Right atrium auricular region (tissue), 2 donors: ENCODE measurements around the gene ABCC4. TPM values are rescaled to one million over a fixed set of nuclear protein-coding genes. Genes with fewer than 3 reads are reported as not detected.

Experiments used
- DNase-seq: peaks from one replicate; pipeline ENCODE4 v3.0.0-alpha.2; 2019; ENCODE audit warnings: low spot score
- H3K27ac ChIP-seq, 2 donors: fragments of 200-600 bp; sonication (generic); 1 replicate in 1 of 2; 2 replicates in 1 of 2; pipeline ENCODE4 v1.5.1; 2016 to 2019
- H3K27me3 ChIP-seq, 2 donors: fragments of 200-600 bp; sonication (generic); one replicate each; pipeline versions ENCODE4 v1.5.1 to v1.6.0; 2017 to 2019
- H3K36me3 ChIP-seq: fragments of 200-600 bp; sonication (generic); one replicate; pipeline ENCODE4 v1.5.1; 2016
- H3K4me1 ChIP-seq, 2 donors: fragments of 200-600 bp; sonication (generic); one replicate each; pipeline versions ENCODE4 v1.5.1 to v1.6.0; 2017 to 2019
- H3K4me3 ChIP-seq, 2 donors: fragments of 200-600 bp; sonication (generic); 1 replicate in 1 of 2; 2 replicates in 1 of 2; pipeline ENCODE4 v1.5.1; 2017 to 2019; ENCODE audit warnings: mild to moderate bottlenecking in 1 of 2, moderate library complexity in 1 of 2
- H3K9me3 ChIP-seq, 2 donors: fragments of 200-600 bp; sonication (generic); one replicate each; pipeline ENCODE4 v1.5.1; 2019
- CTCF ChIP-seq, 2 donors: fragments of 200-600 bp; sonication (generic); IDR thresholded peaks; one replicate each; pipeline ENCODE4 v1.5.1; 2019; ENCODE audit warnings: antibody characterized with exemption in 2 of 2
- total RNA-seq, 2 donors: library from RNA; depleted of rRNA; stranded (reverse); fragments of >200 nt; gene quantifications; one replicate each; pipeline ENCODE4 v1.1.0, GENCODE V29; 2016

The ABCC4 gene
- total RNA-seq, 2 donors from 2014 or later = 3.0 to 4.2 TPM

DNA sequence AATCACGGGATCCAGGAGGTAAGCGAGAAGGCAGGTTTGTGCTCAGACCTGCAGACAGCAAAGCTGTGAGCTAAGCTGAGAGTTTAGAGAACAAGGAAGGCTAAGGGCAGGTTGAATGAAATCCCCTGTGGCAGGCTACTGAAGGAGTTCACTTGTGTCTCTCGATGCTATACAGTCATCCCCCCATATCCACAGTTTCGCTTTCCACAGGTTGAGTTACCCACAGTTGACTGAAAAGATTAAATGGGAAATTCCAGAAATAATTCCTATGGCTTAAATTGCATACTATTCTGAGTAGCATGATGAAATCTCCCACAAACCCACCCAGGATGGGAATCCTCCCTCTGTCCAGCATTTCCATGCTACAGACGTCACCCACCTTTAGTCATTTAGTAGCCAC is 49.6 kb downstream of the ABCC4 start:
- no peak overlapping the region for H3K4me3 ChIP-seq
- H3K4me1 ChIP-seq = no peaks in the 10 kb centered on the region
- H3K9me3 ChIP-seq = no peaks in the 10 kb centered on the region
- no peaks in the 10 kb centered on the region for H3K27me3 ChIP-seq
- no peaks in the 10 kb centered on the region for H3K36me3 ChIP-seq
- DNase-seq = no peak
- no peak overlapping the region for H3K27ac ChIP-seq
- TF ChIP-seq CTCF (IDR thresholded peaks at IDR 0.05) = no peak

DNA sequence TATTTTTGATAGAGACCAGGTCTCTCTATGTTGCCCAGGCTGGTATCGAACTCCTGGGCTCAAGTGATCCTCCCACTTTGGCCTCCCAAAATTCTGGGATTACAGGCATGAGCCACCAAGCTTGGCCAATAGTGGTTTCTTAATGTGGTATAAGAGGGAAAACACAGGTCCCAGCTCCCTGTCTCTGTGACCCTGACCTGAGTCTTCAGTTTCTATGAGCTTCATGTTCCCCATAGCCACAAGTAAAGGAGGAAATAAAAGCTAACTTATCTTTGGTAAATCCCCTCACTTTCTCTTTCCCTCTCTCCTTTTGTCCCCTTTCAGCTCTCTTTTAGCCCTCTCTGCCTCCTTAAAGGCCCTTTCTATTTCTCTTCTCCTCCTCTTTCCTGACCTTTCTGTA is 50.3 kb downstream of the ABCC4 start:
- TF ChIP-seq CTCF (IDR thresholded peaks at IDR 0.05) = no peak
- no peaks in the 10 kb centered on the region for H3K27me3 ChIP-seq
- no peaks in the 10 kb centered on the region for H3K4me1 ChIP-seq
- H3K27ac ChIP-seq = no peak overlapping the region
- no peak for DNase-seq
- no peaks in the 10 kb centered on the region for H3K36me3 ChIP-seq
- H3K4me3 ChIP-seq = no peak overlapping the region
- no peaks in the 10 kb centered on the region for H3K9me3 ChIP-seq

- Histone ChIP-seq H3K27me3 (no peaks in the 10 kb centered on the region), H3K9me3 (no peaks in the 10 kb centered on the region), H3K4me3 (no peak overlapping the region), H3K36me3 (no peaks in the 10 kb centered on the region), H3K27ac (no peak overlapping the region), H3K4me1 (no peaks in the 10 kb centered on the region)
- TF ChIP-seq CTCF (IDR thresholded peaks at IDR 0.05) = no peak
- no peak for DNase-seq
These were observed 52.3 kb downstream of the ABCC4 start for GRCh38 chr13:95248953-95249352.

DNA sequence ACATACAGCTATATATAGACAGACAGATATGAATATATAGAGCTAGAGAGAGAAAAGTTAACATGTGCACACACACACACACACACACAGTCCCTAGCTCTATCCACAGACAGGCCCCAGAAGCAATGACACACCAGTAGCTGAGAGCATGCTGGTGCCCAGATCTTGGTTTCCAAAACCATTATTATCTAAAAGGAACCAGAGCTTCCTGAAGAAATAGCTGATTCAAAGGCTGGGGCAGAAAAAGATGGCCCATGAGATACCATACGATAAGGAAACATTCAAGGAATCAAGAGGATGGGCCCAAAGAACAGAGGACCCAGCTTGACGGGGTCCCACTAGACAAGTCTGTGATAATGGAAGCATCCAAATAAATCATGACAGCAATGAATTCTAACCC is 53.4 kb downstream of the ABCC4 start:
- H3K27ac ChIP-seq = no peak overlapping the region
- no peak overlapping the region for H3K4me3 ChIP-seq
- no peak for DNase-seq
- no peak for TF ChIP-seq CTCF (IDR thresholded peaks at IDR 0.05)
- H3K4me1 ChIP-seq = no peaks in the 10 kb centered on the region
- no peaks in the 10 kb centered on the region for H3K9me3 ChIP-seq
- H3K36me3 ChIP-seq = no peaks in the 10 kb centered on the region
- H3K27me3 ChIP-seq = no peaks in the 10 kb centered on the region

GRCh38 chr13:95247171-95247570 is 54.1 kb downstream of the ABCC4 start:
- no peak for DNase-seq
- H3K4me3 ChIP-seq = no peak overlapping the region
- H3K9me3 ChIP-seq = no peaks in the 10 kb centered on the region
- H3K36me3 ChIP-seq = no peaks in the 10 kb centered on the region
- no peaks in the 10 kb centered on the region for H3K27me3 ChIP-seq
- TF ChIP-seq CTCF (IDR thresholded peaks at IDR 0.05) = no peak
- H3K4me1 ChIP-seq = no peaks in the 10 kb centered on the region
- H3K27ac ChIP-seq = no peak overlapping the region

DNA sequence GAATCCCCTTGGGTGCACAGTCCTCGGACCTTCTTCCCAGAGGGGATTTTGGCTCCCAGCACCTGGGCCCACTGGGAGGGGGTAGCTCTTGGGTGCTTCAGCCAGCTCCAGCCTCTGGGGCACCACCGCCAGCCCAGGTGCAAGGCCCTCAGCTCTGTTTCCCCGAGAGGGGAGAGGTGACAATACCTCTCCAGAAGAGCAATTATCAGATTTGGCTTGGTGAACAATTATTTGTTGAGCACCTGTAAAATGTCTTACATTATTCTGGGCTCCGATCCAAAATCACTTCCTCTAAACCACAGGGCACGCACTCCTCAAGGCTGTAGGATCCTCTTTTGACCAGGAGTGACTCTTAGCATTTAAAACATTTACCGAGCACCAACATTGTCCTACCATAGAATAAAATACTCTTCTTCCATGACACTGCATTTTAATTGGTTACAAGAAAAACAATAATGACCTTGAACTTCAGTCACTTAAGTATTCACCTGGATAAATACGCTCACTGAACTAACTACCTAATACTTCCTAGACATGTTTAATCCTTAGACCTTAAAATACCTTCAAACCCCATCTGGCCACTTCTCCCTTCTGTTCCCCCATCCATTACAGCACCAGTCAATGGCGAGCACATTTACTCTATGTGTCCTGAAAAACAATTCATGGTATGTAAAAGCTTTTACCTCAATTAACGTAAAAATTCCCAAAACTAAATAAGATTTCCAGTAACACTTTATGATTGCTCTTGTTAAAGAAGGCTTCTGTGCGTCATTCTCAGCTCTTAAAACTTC is 54.8 kb downstream of the ABCC4 start:
- no peaks in the 10 kb centered on the region for H3K36me3 ChIP-seq

More for the DNA sequence above, 54.8 kb downstream of the ABCC4 start:
- Histone ChIP-seq H3K27ac (no peak overlapping the region), H3K4me1 (no peaks in the 10 kb centered on the region), H3K9me3 (no peaks in the 10 kb centered on the region), H3K27me3 (no peaks in the 10 kb centered on the region), H3K4me3 (no peak overlapping the region)
- no peak for TF ChIP-seq CTCF (IDR thresholded peaks at IDR 0.05)
- DNase-seq = no peak
